Peyer's patch (tissue), 4 donors: Measurements from ENCODE around the gene DNAJC15.

Source experiments
- POLR2A ChIP-seq, 2 donors: fragments of 450-650 bp; IDR thresholded peaks; one replicate each; pipeline ENCODE4 v1.5.1; 2017; ENCODE audit warnings: antibody characterized with exemption in 2 of 2, mild to moderate bottlenecking in 2 of 2, moderate library complexity in 2 of 2
- TF ChIP-seq, protein P1 (sequence below), 6 experiments: fragments of 450-650 bp in 4 of 6; fragments of 200-600 bp in 2 of 6; sonication (generic) in 1 of 6; IDR thresholded peaks; one replicate each; pipeline ENCODE4 v1.5.1; 2017 to 2019; ENCODE audit warnings: antibody characterized with exemption in 6 of 6, mild to moderate bottlenecking in 3 of 6, moderate library complexity in 1 of 6

DNA sequence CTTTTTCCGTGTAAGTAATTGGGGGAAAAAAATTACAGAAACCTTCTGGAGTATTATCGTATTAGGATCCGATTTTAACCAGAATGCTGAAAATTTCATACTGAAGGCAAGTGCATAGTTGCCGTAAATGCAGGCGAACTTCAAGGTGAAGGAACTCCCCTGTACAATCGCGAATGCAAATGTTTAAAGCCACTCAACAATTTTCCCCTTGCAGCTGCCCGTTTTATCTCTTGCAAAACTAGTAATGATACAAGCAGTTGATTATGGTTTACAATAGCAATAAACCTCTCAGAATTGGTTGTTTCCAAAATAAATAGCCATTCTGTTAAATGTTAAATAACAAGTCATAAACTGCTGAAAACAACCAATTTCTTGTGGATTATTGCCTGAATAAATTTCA is 105.7 kb downstream of the DNAJC15 start:
- no peak for TF ChIP-seq POLR2A (IDR thresholded peaks at IDR 0.05)
- TF ChIP-seq, protein P1, sequence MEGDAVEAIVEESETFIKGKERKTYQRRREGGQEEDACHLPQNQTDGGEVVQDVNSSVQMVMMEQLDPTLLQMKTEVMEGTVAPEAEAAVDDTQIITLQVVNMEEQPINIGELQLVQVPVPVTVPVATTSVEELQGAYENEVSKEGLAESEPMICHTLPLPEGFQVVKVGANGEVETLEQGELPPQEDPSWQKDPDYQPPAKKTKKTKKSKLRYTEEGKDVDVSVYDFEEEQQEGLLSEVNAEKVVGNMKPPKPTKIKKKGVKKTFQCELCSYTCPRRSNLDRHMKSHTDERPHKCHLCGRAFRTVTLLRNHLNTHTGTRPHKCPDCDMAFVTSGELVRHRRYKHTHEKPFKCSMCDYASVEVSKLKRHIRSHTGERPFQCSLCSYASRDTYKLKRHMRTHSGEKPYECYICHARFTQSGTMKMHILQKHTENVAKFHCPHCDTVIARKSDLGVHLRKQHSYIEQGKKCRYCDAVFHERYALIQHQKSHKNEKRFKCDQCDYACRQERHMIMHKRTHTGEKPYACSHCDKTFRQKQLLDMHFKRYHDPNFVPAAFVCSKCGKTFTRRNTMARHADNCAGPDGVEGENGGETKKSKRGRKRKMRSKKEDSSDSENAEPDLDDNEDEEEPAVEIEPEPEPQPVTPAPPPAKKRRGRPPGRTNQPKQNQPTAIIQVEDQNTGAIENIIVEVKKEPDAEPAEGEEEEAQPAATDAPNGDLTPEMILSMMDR (IDR thresholded peaks at IDR 0.05) = no peak
